GM12873 (cell line): ENCODE results near the gene RAB39A.

Experiments
- CTCF ChIP-seq: IDR thresholded peaks from 2 replicates; pipeline ENCODE4 v1.5.1; 2012; ENCODE audit warnings: low read depth, mild to moderate bottlenecking, moderate library complexity, low read length, control low read depth; ENCODE audit not compliant: insufficient read depth; ENCODE audit errors: missing control alignments

Gene RAB39A

GRCh38 chr11:107970049-107970448, 41.8 kb downstream of the RAB39A start:
- no peak for TF ChIP-seq CTCF

- no peak for TF ChIP-seq CTCF
Measured at GRCh38 chr11:107973641-107974040, 45.4 kb downstream of the RAB39A start.

GRCh38 chr11:107988397-107989158, 60.3 kb downstream of the RAB39A start:
- TF ChIP-seq CTCF = no peak

- no peak for TF ChIP-seq CTCF
Measured at GRCh38 chr11:107991868-107992414, 63.7 kb downstream of the RAB39A start.

- no peak for TF ChIP-seq CTCF
Measured at GRCh38 chr11:107996006-107996776, 67.9 kb downstream of the RAB39A start.

- no peak for TF ChIP-seq CTCF
Measured at GRCh38 chr11:107998761-107999160, 70.5 kb downstream of the RAB39A start.

GRCh38 chr11:107999759-108000455, 71.7 kb downstream of the RAB39A start:
- peak; percentile 76 for TF ChIP-seq CTCF
